Measurements from ENCODE around the gene PFKL. TPM values are rescaled to one million over a fixed set of nuclear protein-coding genes. Genes with fewer than 3 reads are reported as not detected.

Gene PFKL
- total RNA-seq, 6 experiments from 2014 or later: 100 to 123 (median 107) TPM

DNA sequence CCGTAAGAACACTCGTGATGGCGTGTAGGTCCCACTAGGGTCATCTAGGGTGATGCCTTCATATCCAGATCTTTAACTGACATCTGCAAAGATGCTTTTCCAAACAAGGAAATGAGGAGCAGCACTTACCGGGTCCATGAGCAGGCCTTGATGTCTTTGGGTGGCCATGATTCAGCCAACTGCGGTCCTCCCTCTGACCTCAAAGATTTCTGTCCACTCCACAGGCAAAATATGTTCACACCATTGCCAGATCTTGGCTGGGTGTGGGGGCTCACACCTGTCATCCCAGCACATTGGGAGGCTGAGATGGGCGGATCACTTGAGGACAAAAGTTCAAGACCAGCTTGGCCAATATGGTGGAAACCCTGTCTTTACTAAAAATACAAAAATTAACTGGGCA lies 71.7 kb downstream of the PFKL start:
- peaks cover 51% of the 10 kb centered on the region for H3K9me3 Mint-ChIP-seq
- H3K36me3 Mint-ChIP-seq (ENCODE audit: low read depth): peaks cover 13% of the 10 kb centered on the region; the same call in 1 of the 2 replicates
- no peak overlapping the region for H3K27ac Mint-ChIP-seq
- no peaks in the 10 kb centered on the region for H3K4me1 Mint-ChIP-seq (ENCODE audit: low read depth)
- DNase-seq: no peak
- peaks cover 7% of the 10 kb centered on the region for H3K27me3 Mint-ChIP-seq (ENCODE audit: insufficient read depth)
- TF ChIP-seq, protein P1, sequence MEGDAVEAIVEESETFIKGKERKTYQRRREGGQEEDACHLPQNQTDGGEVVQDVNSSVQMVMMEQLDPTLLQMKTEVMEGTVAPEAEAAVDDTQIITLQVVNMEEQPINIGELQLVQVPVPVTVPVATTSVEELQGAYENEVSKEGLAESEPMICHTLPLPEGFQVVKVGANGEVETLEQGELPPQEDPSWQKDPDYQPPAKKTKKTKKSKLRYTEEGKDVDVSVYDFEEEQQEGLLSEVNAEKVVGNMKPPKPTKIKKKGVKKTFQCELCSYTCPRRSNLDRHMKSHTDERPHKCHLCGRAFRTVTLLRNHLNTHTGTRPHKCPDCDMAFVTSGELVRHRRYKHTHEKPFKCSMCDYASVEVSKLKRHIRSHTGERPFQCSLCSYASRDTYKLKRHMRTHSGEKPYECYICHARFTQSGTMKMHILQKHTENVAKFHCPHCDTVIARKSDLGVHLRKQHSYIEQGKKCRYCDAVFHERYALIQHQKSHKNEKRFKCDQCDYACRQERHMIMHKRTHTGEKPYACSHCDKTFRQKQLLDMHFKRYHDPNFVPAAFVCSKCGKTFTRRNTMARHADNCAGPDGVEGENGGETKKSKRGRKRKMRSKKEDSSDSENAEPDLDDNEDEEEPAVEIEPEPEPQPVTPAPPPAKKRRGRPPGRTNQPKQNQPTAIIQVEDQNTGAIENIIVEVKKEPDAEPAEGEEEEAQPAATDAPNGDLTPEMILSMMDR (IDR thresholded peaks at IDR 0.05): no peak
- H3K4me3 Mint-ChIP-seq: no peak overlapping the region

- H3K27ac Mint-ChIP-seq: no peak overlapping the region
- TF ChIP-seq, protein P1 (IDR thresholded peaks at IDR 0.05): no peak
- peaks cover 7% of the 10 kb centered on the region for H3K27me3 Mint-ChIP-seq (ENCODE audit: insufficient read depth)
- DNase-seq: no peak
- peaks cover 13% of the 10 kb centered on the region; the same call in 1 of the 2 replicates for H3K36me3 Mint-ChIP-seq (ENCODE audit: low read depth)
- H3K9me3 Mint-ChIP-seq: peaks cover 53% of the 10 kb centered on the region
- H3K4me1 Mint-ChIP-seq (ENCODE audit: low read depth): no peaks in the 10 kb centered on the region
- H3K4me3 Mint-ChIP-seq: no peak overlapping the region
These were observed 72.8 kb downstream of the PFKL start for GRCh38 chr21:44372616-44373015.

- H3K36me3 Mint-ChIP-seq (ENCODE audit: low read depth): peaks cover 9% of the 10 kb centered on the region; the same call in 1 of the 2 replicates
- peaks cover 55% of the 10 kb centered on the region for H3K9me3 Mint-ChIP-seq
- no peak overlapping the region for H3K27ac Mint-ChIP-seq
- TF ChIP-seq, protein P1 (IDR thresholded peaks at IDR 0.05): no peak
- no peak for DNase-seq
- no peak overlapping the region for H3K4me3 Mint-ChIP-seq
- peaks cover 7% of the 10 kb centered on the region for H3K27me3 Mint-ChIP-seq (ENCODE audit: insufficient read depth)
- H3K4me1 Mint-ChIP-seq (ENCODE audit: low read depth): no peaks in the 10 kb centered on the region
These were observed 74.9 kb downstream of the PFKL start for GRCh38 chr21:44374601-44375280.

DNA sequence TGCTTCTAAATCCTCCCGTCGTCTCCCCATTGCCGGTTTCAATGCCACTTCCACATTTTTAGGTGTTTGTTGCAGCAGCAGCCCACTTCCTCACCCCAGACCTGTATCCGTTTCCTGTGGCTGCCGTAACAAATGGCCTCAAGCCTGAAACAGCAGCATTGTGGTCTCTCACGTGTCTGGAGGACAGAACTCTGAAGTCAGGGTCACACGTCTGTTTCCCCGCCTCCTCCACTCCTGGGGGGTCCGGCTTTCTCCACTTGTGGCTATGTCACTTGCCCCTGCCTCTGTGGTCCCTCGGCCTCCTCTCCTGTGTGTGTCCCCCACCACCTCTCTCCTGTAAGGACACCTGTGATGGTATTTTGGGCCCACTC lies 75.4 kb downstream of the PFKL start:
- TF ChIP-seq, protein P1 (IDR thresholded peaks at IDR 0.05): no peak
- no peak for DNase-seq
- Mint-ChIP-seq H3K4me3 (no peak overlapping the region), H3K27ac (no peak overlapping the region), H3K4me1 (ENCODE audit: low read depth) (no peaks in the 10 kb centered on the region), H3K36me3 (ENCODE audit: low read depth) (peaks cover 9% of the 10 kb centered on the region; the same call in 1 of the 2 replicates), H3K9me3 (peaks cover 54% of the 10 kb centered on the region), H3K27me3 (ENCODE audit: insufficient read depth) (peaks cover 11% of the 10 kb centered on the region)

GRCh38 chr21:44375761-44376241 lies 75.9 kb downstream of the PFKL start:
- TF ChIP-seq, protein P1 (IDR thresholded peaks at IDR 0.05): no peak
- H3K36me3 Mint-ChIP-seq (ENCODE audit: low read depth): peaks cover 9% of the 10 kb centered on the region; the same call in 1 of the 2 replicates
- no peaks in the 10 kb centered on the region for H3K4me1 Mint-ChIP-seq (ENCODE audit: low read depth)
- peaks cover 11% of the 10 kb centered on the region for H3K27me3 Mint-ChIP-seq (ENCODE audit: insufficient read depth)
- H3K27ac Mint-ChIP-seq: no peak overlapping the region
- H3K4me3 Mint-ChIP-seq: no peak overlapping the region
- H3K9me3 Mint-ChIP-seq: peaks cover 50% of the 10 kb centered on the region
- no peak for DNase-seq

Measured in HFFc6 (cell line).